H1 (cell line): Measurements from ENCODE around the gene MAPT. TPM values are rescaled to one million over a fixed set of nuclear protein-coding genes. Genes with fewer than 3 reads are reported as not detected.

Experiments used
- CTCF ChIA-PET: fragments of 300-600 bp; sonication (Branson Sonifier 250); formaldehyde crosslinking; loops from one replicate; lab custom pipeline; 2021; ENCODE audit not compliant: partially characterized antibody; lab: Charles Lee
- POLR2A ChIA-PET: fragments of 300-600 bp; sonication (Branson Sonifier 250); formaldehyde crosslinking; loops from one replicate; lab custom pipeline; 2021; ENCODE audit warnings: inconsistent platforms; ENCODE audit not compliant: partially characterized antibody; lab: Charles Lee
- DNase-seq, 2 experiments: peaks; one replicate each; pipeline versions ENCODE4 v3.0.0 to v3.0.0-alpha.2; 2010 to 2022; ENCODE audit warnings: low spot score in 2 of 2, low read depth in 1 of 2, mixed read lengths in 1 of 2
- FAIRE-seq: peaks from 2 replicates; lab custom pipeline; 2011; peaks lifted over from hg19 to GRCh38; lab: Jason Lieb, UNC
- H2AFZ ChIP-seq: 2 replicates; pipeline ENCODE4 v1.8.1; 2012; ENCODE audit warnings: low read length, inconsistent platforms
- H2AK5ac ChIP-seq: 2 replicates; pipeline ENCODE4 v1.6.1; 2013; ENCODE audit warnings: low read depth, low read length
- H2BK120ac ChIP-seq: replicated peaks from 2 replicates; pipeline ENCODE3; 2013; ENCODE audit warnings: low read depth, low read length, inconsistent platforms
- H2BK12ac ChIP-seq: 2 replicates; pipeline ENCODE4 v1.6.1; 2013; ENCODE audit warnings: low read depth, low read length
- H2BK15ac ChIP-seq: 2 replicates; pipeline ENCODE4 v1.6.1; 2013; ENCODE audit warnings: low read length
- H2BK20ac ChIP-seq: 2 replicates; pipeline ENCODE4 v1.6.1; 2013; ENCODE audit warnings: low read length
- H2BK5ac ChIP-seq: 2 replicates; pipeline ENCODE4 v1.6.1; 2013; ENCODE audit warnings: low read depth, low read length
- H3K14ac ChIP-seq: 2 replicates; pipeline ENCODE4 v1.6.1; 2013; ENCODE audit warnings: inconsistent platforms; ENCODE audit not compliant: insufficient read length
- H3K18ac ChIP-seq: 2 replicates; pipeline ENCODE4 v1.6.1; 2013; ENCODE audit warnings: low read length; ENCODE audit errors: extremely low read depth
- H3K23ac ChIP-seq: 2 replicates; pipeline ENCODE4 v1.6.1; 2013; ENCODE audit warnings: inconsistent platforms; ENCODE audit not compliant: insufficient read length
- H3K23me2 ChIP-seq: 2 replicates; pipeline ENCODE4 v1.6.1; 2013; ENCODE audit warnings: low read depth, low read length
- H3K27ac ChIP-seq: 2 replicates; pipeline ENCODE4 v1.6.1; 2011; ENCODE audit warnings: low read depth, low read length, inconsistent platforms
- H3K27me3 ChIP-seq, 4 experiments: replicated peaks in 1 of 4; 1 replicate in 1 of 4; 2 replicates in 3 of 4; pipeline versions ENCODE4 v1.6.1 to v1.8.1; 2011 to 2013; ENCODE audit warnings: low read length in 3 of 4, mild to moderate bottlenecking in 3 of 4, inconsistent platforms in 2 of 4, mixed read lengths in 2 of 4, moderate library complexity in 1 of 4; ENCODE audit not compliant: control insufficient read depth in 3 of 4, insufficient read depth in 3 of 4; ENCODE audit errors: extremely low read depth in 1 of 4
- H3K36me3 ChIP-seq, 4 experiments: 2 replicates each; pipeline versions ENCODE4 v1.6.1 to v1.8.1; 2011 to 2013; ENCODE audit warnings: mild to moderate bottlenecking in 4 of 4, low read length in 3 of 4, moderate library complexity in 2 of 4, control low read depth in 1 of 4, inconsistent platforms in 1 of 4; ENCODE audit not compliant: insufficient read depth in 4 of 4, control insufficient read depth in 2 of 4
- H3K4ac ChIP-seq: replicated peaks from 2 replicates; pipeline ENCODE3; 2013; ENCODE audit warnings: low read length, low read depth, mixed read lengths, inconsistent platforms; ENCODE audit not compliant: insufficient read length
- H3K4me1 ChIP-seq, 4 experiments: replicated peaks in 1 of 4; 1 replicate in 1 of 4; 2 replicates in 3 of 4; pipeline versions ENCODE4 v1.6.1 to v1.8.1; 2011 to 2013; ENCODE audit warnings: low read length in 3 of 4, inconsistent platforms in 2 of 4, mixed read lengths in 1 of 4; ENCODE audit not compliant: insufficient read depth in 4 of 4, control insufficient read depth in 3 of 4
- H3K4me2 ChIP-seq, 2 experiments: 2 replicates each; pipeline versions ENCODE4 v1.6.1 to v1.8.1; 2011 to 2013; ENCODE audit warnings: low read depth in 2 of 2, low read length in 2 of 2, control low read depth in 1 of 2, inconsistent platforms in 1 of 2, mild to moderate bottlenecking in 1 of 2; ENCODE audit not compliant: insufficient read depth in 1 of 2
- H3K4me3 ChIP-seq, 4 experiments: fragments of 200-600, 300-600 bp in 1 of 4; sonication (generic), shearing (Covaris generic), sonication (Bioruptor Twin) in 1 of 4; 2 replicates each; pipeline versions ENCODE4 v1.5.1 to v1.8.1; 2011 to 2016; ENCODE audit warnings: low read length in 4 of 4, low read depth in 3 of 4, control low read depth in 2 of 4, inconsistent platforms in 2 of 4, mild to moderate bottlenecking in 2 of 4, mixed read lengths in 1 of 4, moderate library complexity in 1 of 4; ENCODE audit not compliant: insufficient read depth in 2 of 4; ENCODE audit errors: extremely low read depth in 1 of 4
- H3K56ac ChIP-seq: replicated peaks from 2 replicates; pipeline ENCODE3; 2013; ENCODE audit warnings: low read depth, mild to moderate bottlenecking, mixed read lengths, low read length, inconsistent platforms; ENCODE audit not compliant: insufficient read length
- H3K79me1 ChIP-seq: 2 replicates; pipeline ENCODE4 v1.6.1; 2013; ENCODE audit warnings: low read depth, low read length, control low read depth
- H3K79me2 ChIP-seq, 2 experiments: 2 replicates each; pipeline versions ENCODE4 v1.6.1 to v1.8.1; 2012 to 2013; ENCODE audit warnings: low read length in 2 of 2, mild to moderate bottlenecking in 2 of 2, inconsistent platforms in 1 of 2; ENCODE audit not compliant: insufficient read depth in 2 of 2, control insufficient read depth in 1 of 2
- H3K9ac ChIP-seq, 4 experiments: replicated peaks in 1 of 4; 1 replicate in 1 of 4; 2 replicates in 3 of 4; pipeline versions ENCODE4 v1.6.1 to v1.8.1; 2011 to 2013; ENCODE audit warnings: low read depth in 3 of 4, low read length in 3 of 4, control low read depth in 2 of 4, mild to moderate bottlenecking in 2 of 4, moderate library complexity in 2 of 4, inconsistent platforms in 1 of 4; ENCODE audit errors: extremely low read depth in 1 of 4
- H3K9me3 ChIP-seq, 2 experiments: 2 replicates each; pipeline versions ENCODE4 v1.6.1 to v1.8.1; 2012 to 2013; ENCODE audit warnings: mild to moderate bottlenecking in 2 of 2, moderate library complexity in 2 of 2, control low read depth in 1 of 2, inconsistent platforms in 1 of 2, low read depth in 1 of 2, low read length in 1 of 2, mixed read lengths in 1 of 2; ENCODE audit not compliant: insufficient read depth in 2 of 2
- H4K20me1 ChIP-seq, 2 experiments: replicated peaks in 1 of 2; 2 replicates each; pipeline versions ENCODE3 to v1.8.1; 2011 to 2013; ENCODE audit warnings: inconsistent platforms in 2 of 2, low read length in 2 of 2, mild to moderate bottlenecking in 1 of 2; ENCODE audit not compliant: insufficient read depth in 2 of 2, control insufficient read depth in 1 of 2
- H4K5ac ChIP-seq: 2 replicates; pipeline ENCODE4 v1.6.1; 2013; ENCODE audit warnings: low read length, low read depth, mixed read lengths, inconsistent platforms; ENCODE audit not compliant: insufficient read length
- H4K8ac ChIP-seq: 2 replicates; pipeline ENCODE4 v1.8.0; 2013; ENCODE audit warnings: mild to moderate bottlenecking, moderate library complexity, low read length, inconsistent platforms; ENCODE audit not compliant: insufficient read depth; ENCODE audit errors: extremely low read depth
- H4K91ac ChIP-seq: replicated peaks from 2 replicates; pipeline ENCODE3; 2013; ENCODE audit warnings: low read length, mixed read lengths, inconsistent platforms; ENCODE audit not compliant: insufficient read length
- ATF2 ChIP-seq: IDR thresholded peaks from 2 replicates; pipeline ENCODE4 v1.6.1; 2012; ENCODE audit warnings: low read length, inconsistent platforms
- BACH1 ChIP-seq: IDR thresholded peaks from 2 replicates; pipeline ENCODE4 v1.6.1; 2012; ENCODE audit warnings: low read length, improper control_type of control experiment
- CREB1 ChIP-seq: IDR thresholded peaks from 2 replicates; pipeline ENCODE4 v1.6.1; 2012; ENCODE audit warnings: inconsistent platforms
- EZH2 ChIP-seq: fragments of 200-600 bp; sonication (generic); IDR thresholded peaks from 2 replicates; pipeline ENCODE4 v1.7.1; 2012; ENCODE audit warnings: low read depth, mild to moderate bottlenecking, moderate library complexity, low read length, inconsistent platforms; ENCODE audit not compliant: severe bottlenecking
- FOSL1 ChIP-seq: IDR thresholded peaks from 2 replicates; pipeline ENCODE4 v1.6.1; 2011; ENCODE audit warnings: mild to moderate bottlenecking, low read depth, low read length, moderate library complexity; ENCODE audit not compliant: insufficient read depth
- JUN ChIP-seq: IDR thresholded peaks from 2 replicates; pipeline ENCODE4 v1.6.1; 2011; ENCODE audit warnings: low read depth, mild to moderate bottlenecking, improper control_type of control experiment, low read length
- KDM4A ChIP-seq: IDR thresholded peaks from one replicate; pipeline ENCODE4 v1.7.1; 2012; ENCODE audit warnings: low read depth, mild to moderate bottlenecking, moderate library complexity, low read length, inconsistent platforms; ENCODE audit not compliant: severe bottlenecking
- POU5F1 ChIP-seq: IDR thresholded peaks from 2 replicates; pipeline ENCODE4 v1.6.1; 2011; ENCODE audit warnings: low read depth, mild to moderate bottlenecking, low read length, moderate library complexity
- RAD21 ChIP-seq, 2 experiments: IDR thresholded peaks in 1 of 2; conservative IDR thresholded peaks in 1 of 2; 2 replicates each; pipeline ENCODE4 v1.6.1; 2011; ENCODE audit warnings: low read depth in 2 of 2, low read length in 2 of 2, improper control_type of control experiment in 1 of 2, inconsistent platforms in 1 of 2, mild to moderate bottlenecking in 1 of 2, moderate library complexity in 1 of 2
- RBBP5 ChIP-seq: IDR thresholded peaks from 2 replicates; pipeline ENCODE4 v1.7.1; 2012; ENCODE audit warnings: low read depth, mild to moderate bottlenecking, inconsistent platforms, low read length, moderate library complexity, borderline replicate concordance
- SP4 ChIP-seq: IDR thresholded peaks from 2 replicates; pipeline ENCODE4 v1.6.1; 2012; ENCODE audit warnings: low read length, inconsistent platforms
- TEAD4 ChIP-seq: IDR thresholded peaks from 2 replicates; pipeline ENCODE4 v1.6.1; 2012; ENCODE audit warnings: low read depth, low read length, inconsistent platforms, mixed read lengths
- WGBS, 2 experiments: shearing (Covaris generic) in 1 of 2; methylation state at CpG; one replicate each; pipeline versions ENCODE4 v1.1.6 to v1.1.7; 2013 to 2015; ENCODE audit warnings: low lambda C conversion rate in 2 of 2, mixed read lengths in 2 of 2, inconsistent platforms in 1 of 2, low coverage in 1 of 2, missing lambda C conversion rate in 1 of 2; ENCODE audit not compliant: insufficient replicate concordance in 2 of 2, insufficient coverage in 1 of 2, insufficient read length in 1 of 2; ENCODE audit errors: extremely low coverage in 1 of 2, missing lambda C conversion rate in 1 of 2; 5-methylcytosine and 5-hydroxymethylcytosine counted together
- polyA plus RNA-seq, 7 experiments: library from polyadenylated mRNA; depleted of rRNA in 3 of 7; stranded (reverse) in 5 of 7; unstranded in 2 of 7; fragments of >200 nt in 5 of 7; fragments of 200-250 nt in 2 of 7; gene quantifications; 1 replicate in 5 of 7; 2 replicates in 1 of 7; 4 replicates in 1 of 7; pipeline versions ENCODE4 v1.2.1 to v1.2.3, GENCODE V29; 2011 to 2013; ENCODE audit warnings: missing spikeins in 2 of 7, mixed read lengths in 2 of 7
- total RNA-seq: library from RNA; stranded (reverse); fragmentation: NEBNext Ultra II Directional; extraction: Animal tissue kit (Norgen Biotek cat#: 25700); gene quantifications from 2 replicates; pipeline ENCODE4 v1.2.1, GENCODE V29; 2021

MAPT gene
- total and polyA plus RNA-seq, 2 of the 8 experiments (the other 6 are each of a cell fraction or from before 2014, with no cell fraction given) = 0.54 to 1.7 TPM

GRCh38 chr17:45851464-45851863 lies 42.9 kb upstream of the MAPT start:
- Histone ChIP-seq H3K9ac (no peak overlapping the region; a peak in 2 of 7 replicates), H2BK20ac (no peak overlapping the region), H4K8ac (0 out of 2 replicates have a peak overlapping the region, but pooled peaks have one; percentile 59), H3K4me3 (no peak overlapping the region), H3K4me1 (0 out of 7 replicates have a peak, but pooled peaks cover 0 to 3% (median 0%) of the 10 kb centered on the region in 4 experiments), H3K4ac (no peak overlapping the region), H3K9me3 (no peaks in the 10 kb centered on the region), H3K27me3 (peaks cover 0 to 4% (median 0%) of the 10 kb centered on the region in 4 experiments; a peak in 2 of 7 replicates), H3K27ac (no peak overlapping the region), H3K4me2 (no peak overlapping the region), H4K20me1 (peaks cover 0 to 2% of the 10 kb centered on the region in 2 experiments), H2BK120ac (no peak overlapping the region), H3K23me2 (no peaks in the 10 kb centered on the region), H4K5ac (no peak overlapping the region), H3K18ac (no peak overlapping the region), H3K23ac (no peak overlapping the region), H4K91ac (no peak overlapping the region), H2AFZ (no peak overlapping the region), H3K14ac (no peak overlapping the region), H3K56ac (no peak overlapping the region), H2BK5ac (no peak overlapping the region), H3K79me1 (no peaks in the 10 kb centered on the region), H2BK12ac (no peak overlapping the region), H3K36me3 (no peaks in the 10 kb centered on the region), H2AK5ac (no peak overlapping the region), H3K79me2 (no peaks in the 10 kb centered on the region), H2BK15ac (no peak overlapping the region)
- no peak for FAIRE-seq
- 70% methylated on average over 8 of the region's 8 CpGs; no CpG with 5 or more reads in 1 of the 2 experiments for WGBS, 2 experiments
- DNase-seq = no peak
- POLR2A ChIA-PET = interaction anchor here (1.1 kb wide), 1 partner anchor 55 kb away, joined by 3 read pairs; no protein-coding TSS in a partner anchor
- CTCF ChIA-PET = interaction anchor here (0.6 to 8.1 kb wide), 38 partner anchors 8 to 455 kb away, joined by 3 to 137 read pairs (median 6); partner anchors contain the start of genes CRHR1 and SPPL2C
- TF ChIP-seq CREB1 (no peak), JUN (no peak), EZH2 (no peak), RAD21 (IDR thresholded peaks at IDR 0.05 in 1 of 2, conservative IDR thresholded peaks at IDR 0.05 in 1 of 2; ENCODE audit: low read depth in 2 of 2, low read length in 2 of 2) (no peak), KDM4A (no peak), RBBP5 (no peak), TEAD4 (no peak), BACH1 (no peak), ATF2 (no peak), SP4 (no peak), FOSL1 (no peak), POU5F1 (no peak)
